H1 (cell line): ENCODE measurements around the gene FAM120A. TPM values are rescaled to one million over a fixed set of nuclear protein-coding genes. Genes with fewer than 3 reads are reported as not detected.

ENCODE experiments used
- CTCF ChIA-PET: fragments of 300-600 bp; sonication (Branson Sonifier 250); formaldehyde crosslinking; loops from one replicate; lab custom pipeline; 2021; ENCODE audit not compliant: partially characterized antibody; lab: Charles Lee
- POLR2A ChIA-PET: fragments of 300-600 bp; sonication (Branson Sonifier 250); formaldehyde crosslinking; loops from one replicate; lab custom pipeline; 2021; ENCODE audit warnings: inconsistent platforms; ENCODE audit not compliant: partially characterized antibody; lab: Charles Lee
- DNase-seq, 2 experiments: peaks; one replicate each; pipeline versions ENCODE4 v3.0.0 to v3.0.0-alpha.2; 2010 to 2022; ENCODE audit warnings: low spot score in 2 of 2, low read depth in 1 of 2, mixed read lengths in 1 of 2
- FAIRE-seq: peaks from 2 replicates; lab custom pipeline; 2011; peaks lifted over from hg19 to GRCh38; lab: Jason Lieb, UNC
- H2AFZ ChIP-seq: 2 replicates; pipeline ENCODE4 v1.8.1; 2012; ENCODE audit warnings: low read length, inconsistent platforms
- H2AK5ac ChIP-seq: 2 replicates; pipeline ENCODE4 v1.6.1; 2013; ENCODE audit warnings: low read depth, low read length
- H2BK120ac ChIP-seq: replicated peaks from 2 replicates; pipeline ENCODE3; 2013; ENCODE audit warnings: low read depth, low read length, inconsistent platforms
- H2BK12ac ChIP-seq: 2 replicates; pipeline ENCODE4 v1.6.1; 2013; ENCODE audit warnings: low read depth, low read length
- H2BK15ac ChIP-seq: 2 replicates; pipeline ENCODE4 v1.6.1; 2013; ENCODE audit warnings: low read length
- H2BK20ac ChIP-seq: 2 replicates; pipeline ENCODE4 v1.6.1; 2013; ENCODE audit warnings: low read length
- H2BK5ac ChIP-seq: 2 replicates; pipeline ENCODE4 v1.6.1; 2013; ENCODE audit warnings: low read depth, low read length
- H3K14ac ChIP-seq: 2 replicates; pipeline ENCODE4 v1.6.1; 2013; ENCODE audit warnings: inconsistent platforms; ENCODE audit not compliant: insufficient read length
- H3K18ac ChIP-seq: 2 replicates; pipeline ENCODE4 v1.6.1; 2013; ENCODE audit warnings: low read length; ENCODE audit errors: extremely low read depth
- H3K23ac ChIP-seq: 2 replicates; pipeline ENCODE4 v1.6.1; 2013; ENCODE audit warnings: inconsistent platforms; ENCODE audit not compliant: insufficient read length
- H3K23me2 ChIP-seq: 2 replicates; pipeline ENCODE4 v1.6.1; 2013; ENCODE audit warnings: low read depth, low read length
- H3K27ac ChIP-seq: 2 replicates; pipeline ENCODE4 v1.6.1; 2011; ENCODE audit warnings: low read depth, low read length, inconsistent platforms
- H3K27me3 ChIP-seq, 4 experiments: replicated peaks in 1 of 4; 1 replicate in 1 of 4; 2 replicates in 3 of 4; pipeline versions ENCODE4 v1.6.1 to v1.8.1; 2011 to 2013; ENCODE audit warnings: low read length in 3 of 4, mild to moderate bottlenecking in 3 of 4, inconsistent platforms in 2 of 4, mixed read lengths in 2 of 4, moderate library complexity in 1 of 4; ENCODE audit not compliant: control insufficient read depth in 3 of 4, insufficient read depth in 3 of 4; ENCODE audit errors: extremely low read depth in 1 of 4
- H3K36me3 ChIP-seq, 4 experiments: 2 replicates each; pipeline versions ENCODE4 v1.6.1 to v1.8.1; 2011 to 2013; ENCODE audit warnings: mild to moderate bottlenecking in 4 of 4, low read length in 3 of 4, moderate library complexity in 2 of 4, control low read depth in 1 of 4, inconsistent platforms in 1 of 4; ENCODE audit not compliant: insufficient read depth in 4 of 4, control insufficient read depth in 2 of 4
- H3K4ac ChIP-seq: replicated peaks from 2 replicates; pipeline ENCODE3; 2013; ENCODE audit warnings: low read length, low read depth, mixed read lengths, inconsistent platforms; ENCODE audit not compliant: insufficient read length
- H3K4me1 ChIP-seq, 4 experiments: replicated peaks in 1 of 4; 1 replicate in 1 of 4; 2 replicates in 3 of 4; pipeline versions ENCODE4 v1.6.1 to v1.8.1; 2011 to 2013; ENCODE audit warnings: low read length in 3 of 4, inconsistent platforms in 2 of 4, mixed read lengths in 1 of 4; ENCODE audit not compliant: insufficient read depth in 4 of 4, control insufficient read depth in 3 of 4
- H3K4me2 ChIP-seq, 2 experiments: 2 replicates each; pipeline versions ENCODE4 v1.6.1 to v1.8.1; 2011 to 2013; ENCODE audit warnings: low read depth in 2 of 2, low read length in 2 of 2, control low read depth in 1 of 2, inconsistent platforms in 1 of 2, mild to moderate bottlenecking in 1 of 2; ENCODE audit not compliant: insufficient read depth in 1 of 2
- H3K4me3 ChIP-seq, 4 experiments: fragments of 200-600, 300-600 bp in 1 of 4; sonication (generic), shearing (Covaris generic), sonication (Bioruptor Twin) in 1 of 4; 2 replicates each; pipeline versions ENCODE4 v1.5.1 to v1.8.1; 2011 to 2016; ENCODE audit warnings: low read length in 4 of 4, low read depth in 3 of 4, control low read depth in 2 of 4, inconsistent platforms in 2 of 4, mild to moderate bottlenecking in 2 of 4, mixed read lengths in 1 of 4, moderate library complexity in 1 of 4; ENCODE audit not compliant: insufficient read depth in 2 of 4; ENCODE audit errors: extremely low read depth in 1 of 4
- H3K56ac ChIP-seq: replicated peaks from 2 replicates; pipeline ENCODE3; 2013; ENCODE audit warnings: low read depth, mild to moderate bottlenecking, mixed read lengths, low read length, inconsistent platforms; ENCODE audit not compliant: insufficient read length
- H3K79me1 ChIP-seq: 2 replicates; pipeline ENCODE4 v1.6.1; 2013; ENCODE audit warnings: low read depth, low read length, control low read depth
- H3K79me2 ChIP-seq, 2 experiments: 2 replicates each; pipeline versions ENCODE4 v1.6.1 to v1.8.1; 2012 to 2013; ENCODE audit warnings: low read length in 2 of 2, mild to moderate bottlenecking in 2 of 2, inconsistent platforms in 1 of 2; ENCODE audit not compliant: insufficient read depth in 2 of 2, control insufficient read depth in 1 of 2
- H3K9ac ChIP-seq, 4 experiments: replicated peaks in 1 of 4; 1 replicate in 1 of 4; 2 replicates in 3 of 4; pipeline versions ENCODE4 v1.6.1 to v1.8.1; 2011 to 2013; ENCODE audit warnings: low read depth in 3 of 4, low read length in 3 of 4, control low read depth in 2 of 4, mild to moderate bottlenecking in 2 of 4, moderate library complexity in 2 of 4, inconsistent platforms in 1 of 4; ENCODE audit errors: extremely low read depth in 1 of 4
- H3K9me3 ChIP-seq, 2 experiments: 2 replicates each; pipeline versions ENCODE4 v1.6.1 to v1.8.1; 2012 to 2013; ENCODE audit warnings: mild to moderate bottlenecking in 2 of 2, moderate library complexity in 2 of 2, control low read depth in 1 of 2, inconsistent platforms in 1 of 2, low read depth in 1 of 2, low read length in 1 of 2, mixed read lengths in 1 of 2; ENCODE audit not compliant: insufficient read depth in 2 of 2
- H4K20me1 ChIP-seq, 2 experiments: replicated peaks in 1 of 2; 2 replicates each; pipeline versions ENCODE3 to v1.8.1; 2011 to 2013; ENCODE audit warnings: inconsistent platforms in 2 of 2, low read length in 2 of 2, mild to moderate bottlenecking in 1 of 2; ENCODE audit not compliant: insufficient read depth in 2 of 2, control insufficient read depth in 1 of 2
- H4K5ac ChIP-seq: 2 replicates; pipeline ENCODE4 v1.6.1; 2013; ENCODE audit warnings: low read length, low read depth, mixed read lengths, inconsistent platforms; ENCODE audit not compliant: insufficient read length
- H4K8ac ChIP-seq: 2 replicates; pipeline ENCODE4 v1.8.0; 2013; ENCODE audit warnings: mild to moderate bottlenecking, moderate library complexity, low read length, inconsistent platforms; ENCODE audit not compliant: insufficient read depth; ENCODE audit errors: extremely low read depth
- H4K91ac ChIP-seq: replicated peaks from 2 replicates; pipeline ENCODE3; 2013; ENCODE audit warnings: low read length, mixed read lengths, inconsistent platforms; ENCODE audit not compliant: insufficient read length
- CBX8 ChIP-seq: fragments of 300-800, 300-1000 bp; sonication (generic); IDR thresholded peaks from 2 replicates; pipeline ENCODE4 v1.7.1; 2016; ENCODE audit warnings: low read depth, low read length, borderline replicate concordance
- CHD2 ChIP-seq: IDR thresholded peaks from 2 replicates; pipeline ENCODE4 v1.6.1; 2012; ENCODE audit warnings: low read length, improper control_type of control experiment
- CTCF ChIP-seq, 3 experiments: IDR thresholded peaks; 1 replicate in 2 of 3; 2 replicates in 1 of 3; pipeline versions ENCODE4 v1.5.1 to v1.6.1; 2011; ENCODE audit warnings: low read length in 3 of 3, mild to moderate bottlenecking in 3 of 3, inconsistent platforms in 2 of 3, low read depth in 1 of 3, moderate library complexity in 1 of 3; ENCODE audit not compliant: insufficient read depth in 1 of 3; ENCODE audit errors: control extremely low read depth in 1 of 3
- KDM1A ChIP-seq: fragments of 200-600, 300-600 bp; sonication (generic); IDR thresholded peaks from 2 replicates; pipeline ENCODE4 v1.7.1; 2016; ENCODE audit warnings: mild to moderate bottlenecking, low read length, borderline replicate concordance
- MAX ChIP-seq: IDR thresholded peaks from 2 replicates; pipeline ENCODE4 v1.6.1; 2012; ENCODE audit warnings: inconsistent platforms
- NANOG ChIP-seq: IDR thresholded peaks from 2 replicates; pipeline ENCODE4 v1.6.1; 2011; ENCODE audit warnings: low read length, low read depth, mild to moderate bottlenecking, inconsistent platforms; ENCODE audit not compliant: insufficient read depth, poor library complexity, severe bottlenecking
- PHF8 ChIP-seq: fragments of 200-600 bp; sonication (generic); conservative IDR thresholded peaks from 2 replicates; pipeline ENCODE4 v1.7.1; 2012; ENCODE audit warnings: low read depth, mild to moderate bottlenecking, inconsistent platforms, low read length, moderate library complexity
- POLR2AphosphoS5 ChIP-seq: IDR thresholded peaks from 2 replicates; pipeline ENCODE4 v1.6.1; 2011; ENCODE audit warnings: low read depth, low read length
- SUZ12 ChIP-seq: fragments of 200-600 bp; sonication (generic); IDR thresholded peaks from 2 replicates; pipeline ENCODE4 v1.6.1; 2012; ENCODE audit warnings: mild to moderate bottlenecking, inconsistent platforms, low read length, moderate library complexity, mixed read lengths
- WGBS, 2 experiments: shearing (Covaris generic) in 1 of 2; methylation state at CpG; one replicate each; pipeline versions ENCODE4 v1.1.6 to v1.1.7; 2013 to 2015; ENCODE audit warnings: low lambda C conversion rate in 2 of 2, mixed read lengths in 2 of 2, inconsistent platforms in 1 of 2, low coverage in 1 of 2, missing lambda C conversion rate in 1 of 2; ENCODE audit not compliant: insufficient replicate concordance in 2 of 2, insufficient coverage in 1 of 2, insufficient read length in 1 of 2; ENCODE audit errors: extremely low coverage in 1 of 2, missing lambda C conversion rate in 1 of 2; 5-methylcytosine and 5-hydroxymethylcytosine counted together
- polyA plus RNA-seq, 7 experiments: library from polyadenylated mRNA; depleted of rRNA in 3 of 7; stranded (reverse) in 5 of 7; unstranded in 2 of 7; fragments of >200 nt in 5 of 7; fragments of 200-250 nt in 2 of 7; gene quantifications; 1 replicate in 5 of 7; 2 replicates in 1 of 7; 4 replicates in 1 of 7; pipeline versions ENCODE4 v1.2.1 to v1.2.3, GENCODE V29; 2011 to 2013; ENCODE audit warnings: missing spikeins in 2 of 7, mixed read lengths in 2 of 7
- total RNA-seq: library from RNA; stranded (reverse); fragmentation: NEBNext Ultra II Directional; extraction: Animal tissue kit (Norgen Biotek cat#: 25700); gene quantifications from 2 replicates; pipeline ENCODE4 v1.2.1, GENCODE V29; 2021

The FAM120A gene
- total and polyA plus RNA-seq, 2 of the 8 experiments (the other 6 are each of a cell fraction or from before 2014, with no cell fraction given): 24.9 to 54.7 TPM

GRCh38 chr9:93568169-93568568, 116.7 kb downstream of the FAM120A start:
- Histone ChIP-seq H3K27ac (no peak overlapping the region), H3K4me1 (peaks cover 0 to 8% (median 4%) of the 10 kb centered on the region in 4 experiments; a peak in 3 of 7 replicates), H3K23me2 (peaks cover 5% of the 10 kb centered on the region; the same call in 1 of the 2 replicates), H2BK120ac (no peak overlapping the region), H2BK15ac (no peak overlapping the region), H3K27me3 (no peaks in the 10 kb centered on the region), H3K18ac (no peak overlapping the region), H4K20me1 (no peaks in the 10 kb centered on the region), H3K4me2 (no peak overlapping the region), H2BK5ac (no peak overlapping the region), H2BK20ac (no peak overlapping the region), H4K91ac (no peak overlapping the region), H2AK5ac (no peak overlapping the region), H3K23ac (no peak overlapping the region), H2AFZ (no peak overlapping the region), H3K9me3 (0 out of 4 replicates have a peak, but pooled peaks cover 0 to 4% of the 10 kb centered on the region in 2 experiments), H3K14ac (no peak overlapping the region), H3K79me1 (no peaks in the 10 kb centered on the region), H3K4ac (no peak overlapping the region), H3K36me3 (peaks cover 3 to 12% (median 4%) of the 10 kb centered on the region in 4 experiments; a peak in 7 of 8 replicates), H3K4me3 (no peak overlapping the region), H2BK12ac (no peak overlapping the region), H4K8ac (no peak overlapping the region), H4K5ac (no peak overlapping the region), H3K56ac (no peak overlapping the region), H3K79me2 (no peaks in the 10 kb centered on the region), H3K9ac (no peak overlapping the region)
- no peak for DNase-seq
- no peak for FAIRE-seq
- POLR2A ChIA-PET: no interaction called here
- WGBS, 2 experiments: 98% methylated on average over 5 of the region's 5 CpGs; no CpG with 5 or more reads in 1 of the 2 experiments
- CTCF ChIA-PET: no interaction called here
- TF ChIP-seq CHD2 (no peak), MAX (no peak), CBX8 (no peak), KDM1A (no peak), CTCF (IDR thresholded peaks at IDR 0.05; ENCODE audit: control extremely low read depth in 1 of 3, insufficient read depth in 1 of 3, low read depth in 1 of 3, low read length in 3 of 3) (no peak), PHF8 (no peak), POLR2AphosphoS5 (no peak), SUZ12 (no peak), NANOG (no peak)
